ENCODE results near the gene PTPRG.

- no peak for TF ChIP-seq CTCF (IDR thresholded peaks at IDR 0.05)
- no peak for TF ChIP-seq POLR2A (IDR thresholded peaks at IDR 0.05)
- no peak for TF ChIP-seq POLR2AphosphoS5 (IDR thresholded peaks at IDR 0.05)
- no peak for TF ChIP-seq EP300 (IDR thresholded peaks at IDR 0.05)
Measured at GRCh38 chr3:61707492-61707891, 146.1 kb downstream of the PTPRG start.

Measured in suprapubic skin (tissue), 4 donors.